ENCODE data around the gene TSEN15.

The TSEN15 gene

GRCh38 chr1:184110272-184111204 is 59.0 kb downstream of the TSEN15 start:
- in situ Hi-C loops (cut with HindIII; ENCODE audit: low sequenced_read_pairs) = no loop called here
- no peak for DNase-seq (ENCODE audit: low read depth, low spot score)
- peak; percentile 17 for TF ChIP-seq CTCF (IDR thresholded peaks at IDR 0.05; ENCODE audit: low read depth, low read length)
- no peak overlapping the region for H3K4me3 ChIP-seq (ENCODE audit: low read depth, low read length)

- in situ Hi-C loops (cut with HindIII; ENCODE audit: low sequenced_read_pairs) = no loop called here
- no peak for TF ChIP-seq CTCF (IDR thresholded peaks at IDR 0.05; ENCODE audit: low read depth, low read length)
- H3K4me3 ChIP-seq (ENCODE audit: low read depth, low read length) = no peak overlapping the region
- DNase-seq (ENCODE audit: low read depth, low spot score) = no peak
Observed at GRCh38 chr1:184112176-184112948, 60.8 kb downstream of the TSEN15 start.

- DNase-seq (ENCODE audit: low read depth, low spot score) = no peak
- no peak overlapping the region for H3K4me3 ChIP-seq (ENCODE audit: low read depth, low read length)
- TF ChIP-seq CTCF (IDR thresholded peaks at IDR 0.05; ENCODE audit: low read depth, low read length) = no peak
- in situ Hi-C loops (cut with HindIII; ENCODE audit: low sequenced_read_pairs) = no loop called here
Observed at GRCh38 chr1:184113251-184113650, 61.7 kb downstream of the TSEN15 start.

- in situ Hi-C loops (cut with HindIII; ENCODE audit: low sequenced_read_pairs) = no loop called here
- no peak for TF ChIP-seq CTCF (IDR thresholded peaks at IDR 0.05; ENCODE audit: low read depth, low read length)
- no peak for DNase-seq (ENCODE audit: low read depth, low spot score)
Observed at GRCh38 chr1:184114818-184115398, 63.4 kb downstream of the TSEN15 start.

GRCh38 chr1:184116287-184116686 is 64.8 kb downstream of the TSEN15 start:
- DNase-seq (ENCODE audit: low read depth, low spot score) = no peak
- in situ Hi-C loops (cut with HindIII; ENCODE audit: low sequenced_read_pairs) = no loop called here

More at GRCh38 chr1:184114818-184115398, 63.4 kb downstream of the TSEN15 start:
- no peak overlapping the region for H3K4me3 ChIP-seq (ENCODE audit: low read depth, low read length)

More at GRCh38 chr1:184116287-184116686, 64.8 kb downstream of the TSEN15 start:
- TF ChIP-seq CTCF (IDR thresholded peaks at IDR 0.05; ENCODE audit: low read depth, low read length) = no peak
- H3K4me3 ChIP-seq (ENCODE audit: low read depth, low read length) = no peak overlapping the region

Data from astrocyte of the spinal cord (primary cell).